Measurements from ENCODE around the gene COX10. TPM values are rescaled to one million over a fixed set of nuclear protein-coding genes. Genes with fewer than 3 reads are reported as not detected.
"Not testable (repeated sequence)": the region's sequence is repeated elsewhere in the genome, so short reads cannot be mapped to it uniquely, and the experiment has no call there.

COX10 gene
- total and polyA plus RNA-seq, 9 donors, result 11.4 to 16.1 (median 14.1) TPM

GRCh38 chr17:14186443-14186842 is 117.1 kb downstream of the COX10 start:
- H3K4me3 ChIP-seq (ENCODE audit: low read length); H3K4me1 ChIP-seq (ENCODE audit: control insufficient read depth, insufficient read depth, low read length); H3K27me3 ChIP-seq (ENCODE audit: control insufficient read depth, insufficient read depth, low read length); H3K27ac ChIP-seq (ENCODE audit: low read length); H3K9me3 ChIP-seq (replicated peaks; ENCODE audit: control insufficient read depth, low read depth, low read length); DNase-seq; H3K36me3 ChIP-seq (ENCODE audit: control insufficient read depth, insufficient read depth, low read length): not testable (repeated sequence)
- WGBS (ENCODE audit: insufficient coverage), result no CpG with 5 or more reads among the region's 4 CpGs

- H3K27me3 ChIP-seq (ENCODE audit: control insufficient read depth, insufficient read depth, low read length); H3K4me1 ChIP-seq (ENCODE audit: control insufficient read depth, insufficient read depth, low read length); H3K9me3 ChIP-seq (replicated peaks; ENCODE audit: control insufficient read depth, low read depth, low read length); H3K4me3 ChIP-seq (ENCODE audit: low read length); H3K36me3 ChIP-seq (ENCODE audit: control insufficient read depth, insufficient read depth, low read length); DNase-seq; H3K27ac ChIP-seq (ENCODE audit: low read length): not testable (repeated sequence)
- WGBS (ENCODE audit: insufficient coverage), result no CpG with 5 or more reads among the region's 1 CpG
These were observed 121.5 kb downstream of the COX10 start for GRCh38 chr17:14190774-14191173.

- H3K4me3 ChIP-seq (ENCODE audit: low read length); H3K4me1 ChIP-seq (ENCODE audit: control insufficient read depth, insufficient read depth, low read length): not testable (repeated sequence)
These were observed 122.2 kb downstream of the COX10 start for GRCh38 chr17:14191469-14191868.

GRCh38 chr17:14192039-14192438 is 122.7 kb downstream of the COX10 start:
- H3K36me3 ChIP-seq (ENCODE audit: control insufficient read depth, insufficient read depth, low read length); H3K4me1 ChIP-seq (ENCODE audit: control insufficient read depth, insufficient read depth, low read length); H3K27me3 ChIP-seq (ENCODE audit: control insufficient read depth, insufficient read depth, low read length); H3K9me3 ChIP-seq (replicated peaks; ENCODE audit: control insufficient read depth, low read depth, low read length); H3K4me3 ChIP-seq (ENCODE audit: low read length); DNase-seq; H3K27ac ChIP-seq (ENCODE audit: low read length): not testable (repeated sequence)
- no CpG with 5 or more reads among the region's 11 CpGs for WGBS (ENCODE audit: insufficient coverage)

More at GRCh38 chr17:14191469-14191868, 122.2 kb downstream of the COX10 start:
- H3K36me3 ChIP-seq (ENCODE audit: control insufficient read depth, insufficient read depth, low read length); H3K9me3 ChIP-seq (replicated peaks; ENCODE audit: control insufficient read depth, low read depth, low read length); H3K27ac ChIP-seq (ENCODE audit: low read length); H3K27me3 ChIP-seq (ENCODE audit: control insufficient read depth, insufficient read depth, low read length); DNase-seq: not testable (repeated sequence)

GRCh38 chr17:14192636-14193344 is 123.5 kb downstream of the COX10 start:
- no CpG with 5 or more reads among the region's 13 CpGs for WGBS (ENCODE audit: insufficient coverage)
- not testable (repeated sequence) for H3K9me3 ChIP-seq (replicated peaks; ENCODE audit: control insufficient read depth, low read depth, low read length); H3K4me1 ChIP-seq (ENCODE audit: control insufficient read depth, insufficient read depth, low read length); DNase-seq; H3K4me3 ChIP-seq (ENCODE audit: low read length); H3K36me3 ChIP-seq (ENCODE audit: control insufficient read depth, insufficient read depth, low read length); H3K27me3 ChIP-seq (ENCODE audit: control insufficient read depth, insufficient read depth, low read length); H3K27ac ChIP-seq (ENCODE audit: low read length)

- no peak overlapping the region for H3K27ac ChIP-seq (ENCODE audit: low read length)
- WGBS (ENCODE audit: insufficient coverage), result 77% methylated on average over 1 of the region's 4 CpGs
These were observed 127.2 kb downstream of the COX10 start for GRCh38 chr17:14196377-14196997.

GRCh38 chr17:14197057-14197456 is 127.8 kb downstream of the COX10 start:
- Histone ChIP-seq H3K9me3 (replicated peaks; ENCODE audit: control insufficient read depth, low read depth, low read length) (no peaks in the 10 kb centered on the region), H3K27me3 (ENCODE audit: control insufficient read depth, insufficient read depth, low read length) (no peaks in the 10 kb centered on the region), H3K27ac (ENCODE audit: low read length) (no peak overlapping the region), H3K4me3 (ENCODE audit: low read length) (no peak overlapping the region), H3K36me3 (ENCODE audit: control insufficient read depth, insufficient read depth, low read length) (peaks cover 9% of the 10 kb centered on the region), H3K4me1 (ENCODE audit: control insufficient read depth, insufficient read depth, low read length) (no peaks in the 10 kb centered on the region)
- DNase-seq, result no peak
- 100% methylated on average over 1 of the region's 2 CpGs for WGBS (ENCODE audit: insufficient coverage)

More at GRCh38 chr17:14196377-14196997, 127.2 kb downstream of the COX10 start:
- DNase-seq, result no peak
- no peaks in the 10 kb centered on the region for H3K4me1 ChIP-seq (ENCODE audit: control insufficient read depth, insufficient read depth, low read length)
- no peak overlapping the region for H3K4me3 ChIP-seq (ENCODE audit: low read length)
- H3K36me3 ChIP-seq (ENCODE audit: control insufficient read depth, insufficient read depth, low read length), result peaks cover 9% of the 10 kb centered on the region
- no peaks in the 10 kb centered on the region for H3K27me3 ChIP-seq (ENCODE audit: control insufficient read depth, insufficient read depth, low read length)
- no peaks in the 10 kb centered on the region for H3K9me3 ChIP-seq (replicated peaks; ENCODE audit: control insufficient read depth, low read depth, low read length)

- H3K4me1 ChIP-seq (ENCODE audit: control insufficient read depth, insufficient read depth, low read length), result no peaks in the 10 kb centered on the region
- WGBS (ENCODE audit: insufficient coverage), result 40% methylated on average over 1 of the region's 4 CpGs
These were observed 128.3 kb downstream of the COX10 start for GRCh38 chr17:14197586-14197985.

GRCh38 chr17:14198013-14198412 is 128.7 kb downstream of the COX10 start:
- no peak overlapping the region for H3K4me3 ChIP-seq (ENCODE audit: low read length)
- DNase-seq, result no peak
- H3K36me3 ChIP-seq (ENCODE audit: control insufficient read depth, insufficient read depth, low read length), result peaks cover 9% of the 10 kb centered on the region
- H3K4me1 ChIP-seq (ENCODE audit: control insufficient read depth, insufficient read depth, low read length), result no peaks in the 10 kb centered on the region
- no peaks in the 10 kb centered on the region for H3K9me3 ChIP-seq (replicated peaks; ENCODE audit: control insufficient read depth, low read depth, low read length)
- H3K27ac ChIP-seq (ENCODE audit: low read length), result no peak overlapping the region
- H3K27me3 ChIP-seq (ENCODE audit: control insufficient read depth, insufficient read depth, low read length), result no peaks in the 10 kb centered on the region
- 60% methylated on average over 4 of the region's 6 CpGs for WGBS (ENCODE audit: insufficient coverage)

More at GRCh38 chr17:14197586-14197985, 128.3 kb downstream of the COX10 start:
- Histone ChIP-seq H3K27me3 (ENCODE audit: control insufficient read depth, insufficient read depth, low read length) (no peaks in the 10 kb centered on the region), H3K36me3 (ENCODE audit: control insufficient read depth, insufficient read depth, low read length) (peaks cover 9% of the 10 kb centered on the region), H3K9me3 (replicated peaks; ENCODE audit: control insufficient read depth, low read depth, low read length) (no peaks in the 10 kb centered on the region), H3K27ac (ENCODE audit: low read length) (no peak overlapping the region), H3K4me3 (ENCODE audit: low read length) (no peak overlapping the region)
- no peak for DNase-seq

GRCh38 chr17:14198575-14198974 is 129.3 kb downstream of the COX10 start:
- H3K4me3 ChIP-seq (ENCODE audit: low read length), result no peak overlapping the region
- no peaks in the 10 kb centered on the region for H3K27me3 ChIP-seq (ENCODE audit: control insufficient read depth, insufficient read depth, low read length)
- no peak overlapping the region for H3K27ac ChIP-seq (ENCODE audit: low read length)
- WGBS (ENCODE audit: insufficient coverage), result no CpG with 5 or more reads among the region's 4 CpGs
- H3K36me3 ChIP-seq (ENCODE audit: control insufficient read depth, insufficient read depth, low read length), result peaks cover 9% of the 10 kb centered on the region
- H3K4me1 ChIP-seq (ENCODE audit: control insufficient read depth, insufficient read depth, low read length), result no peaks in the 10 kb centered on the region
- no peak for DNase-seq
- no peaks in the 10 kb centered on the region for H3K9me3 ChIP-seq (replicated peaks; ENCODE audit: control insufficient read depth, low read depth, low read length)

All from muscle of leg (tissue), 11 donors.